ENCODE data around the gene GPR146. TPM values are rescaled to one million over a fixed set of nuclear protein-coding genes. Genes with fewer than 3 reads are reported as not detected.

GPR146 gene
- total and polyA plus RNA-seq, 2 of the 13 experiments (the other 11 are each of a cell fraction or from before 2014, with no cell fraction given): 2.0 to 15.9 TPM

DNA sequence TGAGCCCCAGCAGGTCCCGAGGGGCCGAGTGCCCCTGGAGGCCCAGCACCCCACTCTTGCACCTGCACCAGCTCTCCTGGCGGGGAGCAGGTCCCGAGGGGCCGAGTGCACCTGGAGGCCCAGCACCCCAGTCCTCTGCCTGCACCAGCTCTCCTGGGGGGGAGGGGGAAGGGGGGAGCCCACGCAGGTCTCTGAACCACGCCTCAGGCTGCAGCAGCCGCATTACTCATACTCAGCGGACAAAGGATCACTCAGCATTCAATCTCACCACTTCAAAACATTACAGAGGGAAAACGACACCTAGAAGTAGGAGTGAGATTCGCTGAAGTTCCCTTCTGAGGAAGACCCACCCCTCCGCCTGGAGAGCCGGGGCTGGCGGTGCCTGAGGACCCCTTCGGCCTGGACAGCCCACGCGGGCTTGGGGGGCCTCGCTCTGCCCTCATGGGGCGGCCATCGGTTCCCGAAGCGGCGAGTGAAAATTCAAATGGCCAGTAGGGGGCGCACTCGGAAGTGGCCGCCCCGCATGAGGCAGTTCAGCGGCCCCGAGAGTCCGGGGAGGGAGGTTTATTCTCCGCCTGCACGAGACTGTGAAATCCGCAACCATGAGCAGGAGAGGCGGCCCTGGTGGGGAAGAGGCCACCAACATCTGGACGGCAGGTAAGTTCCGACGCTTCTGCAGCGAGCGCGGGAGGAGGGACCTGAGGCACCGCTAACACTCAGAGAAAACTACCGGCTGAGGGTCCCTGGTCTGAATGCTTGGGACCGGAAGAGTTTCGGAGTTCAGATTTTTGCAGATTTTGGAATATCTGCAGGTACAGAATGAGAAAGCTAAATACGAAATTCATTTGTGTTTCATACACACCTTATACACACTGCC, 42.5 kb downstream of the GPR146 start (continued):
- TF ChIP-seq ZNF207 (IDR thresholded peaks at IDR 0.05; ENCODE audit: borderline replicate concordance) (no peak), ZNF598 (CRISPR knock-in tag; IDR thresholded peaks at IDR 0.05; ENCODE audit: borderline replicate concordance) (peak; percentile 39; the same call in 1 of the 2 replicates), FOXA3 (CRISPR knock-in tag; IDR thresholded peaks at IDR 0.05) (no peak; the same call in 1 of the 2 replicates), U2AF2 (IDR thresholded peaks at IDR 0.05; ENCODE audit: low read depth, low read length) (no peak), RAD21 (CRISPR knock-in tag; IDR thresholded peaks at IDR 0.05) (peak; percentile 85), NFYC (CRISPR knock-in tag; IDR thresholded peaks at IDR 0.05) (0 out of 2 replicates have a peak, but pooled peaks have one; percentile 37), KDM3A (CRISPR knock-in tag; IDR thresholded peaks at IDR 0.05; ENCODE audit: low read depth) (peak; percentile 80; the same call in 1 of the 2 replicates), ZNF282 (IDR thresholded peaks at IDR 0.05; ENCODE audit: partially characterized antibody) (no peak), ZNF788 (CRISPR knock-in tag; IDR thresholded peaks at IDR 0.05; ENCODE audit: borderline replicate concordance) (peak; percentile 87; the same call in 1 of the 2 replicates), SMARCC2 (IDR thresholded peaks at IDR 0.05) (no peak), RBM22 (optimal IDR thresholded peaks at IDR 0.05; ENCODE audit: low read length) (no peak), MYC (CRISPR knock-in tag; IDR thresholded peaks at IDR 0.05; ENCODE audit: borderline replicate concordance) (peak; percentile 93), KDM4B (CRISPR knock-in tag; IDR thresholded peaks at IDR 0.05) (0 out of 2 replicates have a peak, but pooled peaks have one; percentile 49), ZNF343 (CRISPR knock-in tag; IDR thresholded peaks at IDR 0.05) (no peak), ZNF790 (CRISPR knock-in tag; IDR thresholded peaks at IDR 0.05; ENCODE audit: borderline replicate concordance) (no peak), NRL (CRISPR knock-in tag; IDR thresholded peaks at IDR 0.05; ENCODE audit: borderline replicate concordance) (0 out of 2 replicates have a peak, but pooled peaks have one; percentile 8)
- TF ChIP-seq, protein P1, sequence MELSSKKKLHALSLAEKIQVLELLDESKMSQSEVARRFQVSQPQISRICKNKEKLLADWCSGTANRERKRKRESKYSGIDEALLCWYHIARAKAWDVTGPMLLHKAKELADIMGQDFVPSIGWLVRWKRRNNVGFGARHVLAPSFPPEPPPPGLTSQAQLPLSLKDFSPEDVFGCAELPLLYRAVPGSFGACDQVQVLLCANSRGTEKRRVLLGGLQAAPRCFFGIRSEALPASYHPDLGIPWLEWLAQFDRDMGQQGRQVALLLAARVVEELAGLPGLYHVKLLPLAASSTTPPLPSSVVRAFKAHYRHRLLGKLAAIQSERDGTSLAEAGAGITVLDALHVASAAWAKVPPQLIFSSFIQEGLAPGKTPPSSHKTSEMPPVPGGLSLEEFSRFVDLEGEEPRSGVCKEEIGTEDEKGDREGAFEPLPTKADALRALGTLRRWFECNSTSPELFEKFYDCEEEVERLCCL (CRISPR knock-in tag; IDR thresholded peaks at IDR 0.05; ENCODE audit: borderline replicate concordance): no peak
- TF ChIP-seq, protein P2, sequence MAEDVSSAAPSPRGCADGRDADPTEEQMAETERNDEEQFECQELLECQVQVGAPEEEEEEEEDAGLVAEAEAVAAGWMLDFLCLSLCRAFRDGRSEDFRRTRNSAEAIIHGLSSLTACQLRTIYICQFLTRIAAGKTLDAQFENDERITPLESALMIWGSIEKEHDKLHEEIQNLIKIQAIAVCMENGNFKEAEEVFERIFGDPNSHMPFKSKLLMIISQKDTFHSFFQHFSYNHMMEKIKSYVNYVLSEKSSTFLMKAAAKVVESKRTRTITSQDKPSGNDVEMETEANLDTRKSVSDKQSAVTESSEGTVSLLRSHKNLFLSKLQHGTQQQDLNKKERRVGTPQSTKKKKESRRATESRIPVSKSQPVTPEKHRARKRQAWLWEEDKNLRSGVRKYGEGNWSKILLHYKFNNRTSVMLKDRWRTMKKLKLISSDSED (CRISPR knock-in tag; IDR thresholded peaks at IDR 0.05): no peak
- TF ChIP-seq, protein P3, sequence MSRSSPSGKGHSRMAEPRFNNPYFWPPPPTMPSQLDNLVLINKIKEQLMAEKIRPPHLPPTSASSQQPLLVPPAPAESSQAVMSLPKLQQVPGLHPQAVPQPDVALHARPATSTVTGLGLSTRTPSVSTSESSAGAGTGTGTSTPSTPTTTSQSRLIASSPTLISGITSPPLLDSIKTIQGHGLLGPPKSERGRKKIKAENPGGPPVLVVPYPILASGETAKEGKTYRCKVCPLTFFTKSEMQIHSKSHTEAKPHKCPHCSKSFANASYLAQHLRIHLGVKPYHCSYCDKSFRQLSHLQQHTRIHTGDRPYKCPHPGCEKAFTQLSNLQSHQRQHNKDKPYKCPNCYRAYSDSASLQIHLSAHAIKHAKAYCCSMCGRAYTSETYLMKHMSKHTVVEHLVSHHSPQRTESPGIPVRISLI (CRISPR knock-in tag; IDR thresholded peaks at IDR 0.05; ENCODE audit: borderline replicate concordance): no peak
- TF ChIP-seq, protein P4, sequence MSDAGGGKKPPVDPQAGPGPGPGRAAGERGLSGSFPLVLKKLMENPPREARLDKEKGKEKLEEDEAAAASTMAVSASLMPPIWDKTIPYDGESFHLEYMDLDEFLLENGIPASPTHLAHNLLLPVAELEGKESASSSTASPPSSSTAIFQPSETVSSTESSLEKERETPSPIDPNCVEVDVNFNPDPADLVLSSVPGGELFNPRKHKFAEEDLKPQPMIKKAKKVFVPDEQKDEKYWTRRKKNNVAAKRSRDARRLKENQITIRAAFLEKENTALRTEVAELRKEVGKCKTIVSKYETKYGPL (CRISPR knock-in tag; IDR thresholded peaks at IDR 0.05): no peak
- TF ChIP-seq, protein P5, sequence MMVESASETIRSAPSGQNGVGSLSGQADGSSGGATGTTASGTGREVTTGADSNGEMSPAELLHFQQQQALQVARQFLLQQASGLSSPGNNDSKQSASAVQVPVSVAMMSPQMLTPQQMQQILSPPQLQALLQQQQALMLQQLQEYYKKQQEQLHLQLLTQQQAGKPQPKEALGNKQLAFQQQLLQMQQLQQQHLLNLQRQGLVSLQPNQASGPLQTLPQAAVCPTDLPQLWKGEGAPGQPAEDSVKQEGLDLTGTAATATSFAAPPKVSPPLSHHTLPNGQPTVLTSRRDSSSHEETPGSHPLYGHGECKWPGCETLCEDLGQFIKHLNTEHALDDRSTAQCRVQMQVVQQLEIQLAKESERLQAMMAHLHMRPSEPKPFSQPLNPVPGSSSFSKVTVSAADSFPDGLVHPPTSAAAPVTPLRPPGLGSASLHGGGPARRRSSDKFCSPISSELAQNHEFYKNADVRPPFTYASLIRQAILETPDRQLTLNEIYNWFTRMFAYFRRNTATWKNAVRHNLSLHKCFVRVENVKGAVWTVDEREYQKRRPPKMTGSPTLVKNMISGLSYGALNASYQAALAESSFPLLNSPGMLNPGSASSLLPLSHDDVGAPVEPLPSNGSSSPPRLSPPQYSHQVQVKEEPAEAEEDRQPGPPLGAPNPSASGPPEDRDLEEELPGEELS (CRISPR knock-in tag; IDR thresholded peaks at IDR 0.05): 0 out of 2 replicates have a peak, but pooled peaks have one; percentile 33
- TF ChIP-seq, protein P6, sequence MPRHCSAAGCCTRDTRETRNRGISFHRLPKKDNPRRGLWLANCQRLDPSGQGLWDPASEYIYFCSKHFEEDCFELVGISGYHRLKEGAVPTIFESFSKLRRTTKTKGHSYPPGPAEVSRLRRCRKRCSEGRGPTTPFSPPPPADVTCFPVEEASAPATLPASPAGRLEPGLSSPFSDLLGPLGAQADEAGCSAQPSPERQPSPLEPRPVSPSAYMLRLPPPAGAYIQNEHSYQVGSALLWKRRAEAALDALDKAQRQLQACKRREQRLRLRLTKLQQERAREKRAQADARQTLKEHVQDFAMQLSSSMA (CRISPR knock-in tag; IDR thresholded peaks at IDR 0.05): no peak

Data from HepG2 (cell line).